Middle frontal gyrus (tissue), 1 donor: ENCODE data around the gene MAPKBP1.
A peak's percentile ranks its signal among the peaks of the same experiment; 100 is the strongest.

Source experiments
- DNase-seq: peaks from one replicate; pipeline ENCODE4 v3.0.0-alpha.2; 2015; ENCODE audit warnings: low spot score; ENCODE audit errors: extremely low spot score

The MAPKBP1 gene

DNA sequence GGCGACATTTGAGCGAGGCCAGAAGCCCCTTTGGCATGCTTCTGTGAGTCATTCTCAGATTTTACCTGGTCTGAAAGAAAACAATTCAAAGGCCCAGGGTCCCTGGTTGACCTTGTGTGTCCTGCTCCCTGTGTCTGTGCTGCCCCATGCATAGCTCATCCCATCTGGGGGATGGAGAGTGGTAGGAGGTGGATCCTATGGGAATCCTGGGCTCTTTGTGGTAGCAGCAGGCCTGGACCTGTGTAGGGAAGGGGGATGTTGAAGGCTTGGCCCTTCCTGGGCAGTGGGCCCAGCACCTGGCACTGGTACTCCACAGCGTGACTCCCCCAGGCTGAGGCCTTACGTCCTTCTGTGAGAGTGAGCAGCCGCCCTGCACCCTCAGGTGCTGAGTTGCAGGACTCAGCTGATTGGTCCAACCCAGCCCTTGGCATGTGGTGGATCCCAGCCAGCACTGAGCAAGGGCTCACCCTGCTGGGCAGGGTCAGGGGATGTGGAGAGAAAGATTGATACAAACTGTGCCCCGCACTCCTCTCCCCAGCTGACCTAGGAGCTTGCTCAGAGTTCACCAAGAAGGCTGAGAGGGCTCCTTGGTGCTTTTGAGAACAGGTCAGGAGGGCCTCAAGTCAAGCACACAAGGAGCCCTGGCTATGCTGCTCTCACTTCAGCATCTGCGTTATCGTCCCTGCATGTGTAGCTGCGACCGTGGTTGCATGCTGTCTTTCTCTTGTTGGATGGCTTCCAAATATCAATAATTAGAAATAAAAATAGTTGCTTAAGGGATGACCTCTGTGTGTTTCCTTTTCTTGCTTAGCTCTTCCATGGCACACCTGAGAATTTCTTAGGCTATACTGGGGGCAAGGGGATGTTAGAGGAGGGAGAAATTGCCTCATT lies 32.3 kb downstream of the MAPKBP1 start:
- DNase-seq: no peak

DNA sequence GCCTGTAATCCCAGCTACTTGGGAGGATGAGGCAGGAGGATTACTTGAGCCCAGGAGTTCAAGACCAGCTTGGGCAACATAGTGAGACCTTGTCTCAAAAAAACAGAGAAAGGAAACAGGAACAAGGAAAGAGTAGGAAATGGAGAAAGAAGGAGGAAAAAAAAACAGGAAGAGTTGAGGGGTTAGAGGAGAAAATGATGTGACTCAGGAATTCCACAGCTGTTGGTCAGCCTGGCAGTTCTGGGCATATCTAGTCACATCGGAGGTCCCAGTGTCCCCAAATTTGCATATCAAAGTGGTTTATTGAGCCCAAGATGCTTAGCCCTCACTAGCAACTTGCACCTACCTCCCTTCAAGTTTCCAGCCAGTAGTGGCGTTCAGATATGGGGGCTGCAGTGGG lies 34.8 kb downstream of the MAPKBP1 start:
- DNase-seq: no peak

DNA sequence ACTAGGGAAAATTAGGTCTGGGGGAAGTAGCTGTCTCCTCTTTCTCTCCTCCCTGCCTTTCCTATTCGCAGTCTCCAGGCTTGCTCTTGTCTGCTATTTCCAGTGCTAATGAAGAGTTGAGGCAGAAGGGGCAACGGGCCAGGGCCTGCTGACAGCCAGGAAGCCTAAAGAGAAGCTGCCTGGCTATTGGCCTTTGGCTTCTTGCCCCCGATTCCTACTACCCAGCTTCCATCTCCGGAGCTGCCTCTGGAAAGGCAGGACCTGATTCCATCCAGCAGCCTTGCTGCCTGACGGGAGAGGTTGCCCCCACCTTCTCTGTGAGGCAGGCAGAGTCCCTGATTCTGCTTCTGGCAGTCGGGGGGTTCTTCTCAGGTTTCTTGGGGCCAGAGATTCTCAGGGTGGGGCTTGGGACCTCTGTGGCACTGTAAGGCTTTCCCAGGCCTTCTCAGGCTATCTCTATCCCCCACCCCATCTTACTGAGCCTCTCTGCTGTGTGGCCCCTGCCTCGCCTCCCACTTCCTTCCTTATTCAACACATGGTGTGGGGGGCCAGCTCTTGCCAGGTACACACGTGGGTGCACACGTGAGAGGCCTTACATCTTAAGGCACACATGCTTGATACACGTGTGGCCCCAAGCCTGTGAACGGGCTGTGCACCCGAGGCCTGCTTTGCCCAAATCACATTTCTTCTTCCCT lies 35.4 kb downstream of the MAPKBP1 start:
- no peak for DNase-seq

DNA sequence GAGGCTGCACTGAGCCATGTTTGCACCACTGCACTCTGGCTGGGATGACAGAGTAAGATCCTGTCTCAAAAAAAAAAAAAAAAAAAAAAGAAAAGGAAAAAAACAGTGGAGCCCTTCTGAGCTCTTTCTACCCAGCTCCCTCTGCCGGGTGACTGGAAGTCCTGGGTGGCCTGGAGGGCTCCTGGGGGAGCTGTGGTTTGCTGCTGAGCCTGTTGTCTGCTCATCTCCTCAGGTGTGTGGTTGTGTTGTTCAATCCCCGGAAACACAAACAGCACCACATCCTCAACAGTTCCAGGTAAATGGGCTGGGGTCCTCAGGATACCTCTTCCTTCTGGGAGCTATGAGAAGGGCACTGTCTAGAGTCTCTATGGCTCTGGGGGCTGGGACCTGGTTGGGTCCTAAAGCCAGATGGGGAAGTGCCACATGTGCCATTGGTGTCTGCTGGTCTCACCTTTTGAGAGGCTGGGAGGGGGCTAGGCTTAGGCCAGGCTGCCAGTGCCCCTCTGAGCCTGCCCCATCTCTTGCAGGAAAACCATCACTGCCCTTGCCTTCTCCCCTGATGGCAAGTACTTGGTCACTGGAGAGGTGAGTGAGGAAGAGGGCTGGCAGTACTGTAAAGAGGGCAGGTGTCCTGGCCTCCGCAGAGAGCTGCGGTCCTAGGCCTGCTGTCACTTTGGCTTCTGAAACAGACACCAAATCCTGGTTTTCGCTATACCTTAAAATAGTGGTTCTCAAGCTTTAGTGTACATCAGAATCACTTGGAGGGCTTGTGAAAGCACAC lies 36.6 kb downstream of the MAPKBP1 start:
- no peak for DNase-seq

DNA sequence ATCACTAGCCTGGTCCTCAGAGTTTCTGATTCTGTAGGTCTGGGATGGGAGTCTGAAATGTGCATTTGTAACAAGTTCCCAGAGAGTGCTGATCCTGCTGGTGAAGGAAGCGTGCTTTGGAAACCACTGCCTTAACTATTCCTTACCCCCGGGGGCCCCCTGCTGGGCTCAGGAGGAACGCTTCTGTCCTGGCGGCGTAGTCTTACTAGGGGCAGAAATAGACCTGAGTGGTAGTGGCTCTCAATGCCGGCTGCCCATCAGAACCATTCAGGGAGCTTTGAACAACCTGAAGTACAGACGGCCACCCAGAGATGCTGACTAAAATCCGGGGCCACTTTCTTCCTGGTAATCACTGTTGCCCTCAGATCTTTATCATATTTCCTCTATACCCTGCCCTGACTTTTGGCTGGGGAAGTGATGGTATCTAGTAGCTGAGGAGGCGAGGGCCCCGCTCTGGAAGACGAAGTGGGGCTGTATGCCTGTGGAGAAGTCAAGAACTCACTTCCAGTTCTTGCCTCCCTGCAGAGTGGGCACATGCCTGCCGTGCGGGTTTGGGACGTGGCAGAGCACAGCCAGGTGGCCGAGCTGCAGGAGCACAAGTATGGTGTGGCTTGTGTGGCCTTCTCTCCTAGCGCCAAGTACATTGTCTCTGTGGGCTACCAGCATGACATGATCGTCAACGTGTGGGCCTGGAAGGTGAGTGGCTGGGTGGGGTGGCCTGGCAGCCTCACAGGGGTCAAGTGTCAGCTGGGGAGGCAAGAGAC lies 37.3 kb downstream of the MAPKBP1 start:
- peak; percentile 80 for DNase-seq

DNA sequence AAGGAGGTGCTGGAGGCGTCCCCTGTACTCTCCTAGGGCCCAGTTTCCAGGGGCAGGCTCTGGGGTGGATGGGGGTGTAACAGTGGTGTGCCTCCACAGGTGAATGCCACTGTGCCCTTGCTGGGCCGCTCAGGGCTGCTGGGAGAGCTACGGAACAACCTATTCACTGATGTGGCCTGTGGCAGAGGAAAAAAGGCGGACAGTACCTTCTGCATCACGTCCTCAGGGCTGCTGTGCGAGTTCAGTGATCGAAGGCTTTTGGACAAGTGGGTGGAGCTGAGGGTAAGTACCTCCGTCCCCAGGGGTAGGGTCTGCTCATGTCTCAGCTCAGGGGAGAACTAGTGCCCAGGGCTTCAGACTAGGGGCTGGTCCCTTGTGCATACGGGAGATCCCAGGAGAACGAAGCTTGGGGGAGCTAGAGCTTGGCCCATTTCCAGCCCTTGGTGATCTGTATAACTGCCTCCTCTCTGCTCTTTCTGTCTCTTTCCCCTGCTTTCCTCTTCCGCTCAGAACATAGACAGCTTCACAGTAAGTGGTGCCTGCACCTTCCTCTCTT lies 38.6 kb downstream of the MAPKBP1 start:
- DNase-seq: no peak

DNA sequence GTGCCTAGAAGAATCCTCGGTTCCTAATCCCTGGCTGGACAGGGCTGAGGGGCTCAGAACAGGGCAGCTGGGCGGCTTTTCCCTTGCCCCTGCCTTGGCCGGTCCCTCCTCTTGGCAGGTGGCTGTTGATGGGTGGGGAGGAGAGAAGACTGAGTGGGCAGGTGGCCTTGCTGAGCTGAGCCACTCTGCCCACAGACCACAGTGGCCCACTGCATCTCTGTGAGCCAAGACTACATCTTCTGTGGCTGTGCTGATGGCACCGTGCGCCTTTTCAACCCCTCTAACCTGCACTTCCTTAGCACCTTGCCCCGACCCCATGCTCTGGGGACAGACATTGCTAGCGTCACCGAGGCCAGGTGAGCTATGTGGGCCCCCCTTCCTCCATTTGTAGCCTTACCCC lies 39.1 kb downstream of the MAPKBP1 start:
- no peak for DNase-seq

DNA sequence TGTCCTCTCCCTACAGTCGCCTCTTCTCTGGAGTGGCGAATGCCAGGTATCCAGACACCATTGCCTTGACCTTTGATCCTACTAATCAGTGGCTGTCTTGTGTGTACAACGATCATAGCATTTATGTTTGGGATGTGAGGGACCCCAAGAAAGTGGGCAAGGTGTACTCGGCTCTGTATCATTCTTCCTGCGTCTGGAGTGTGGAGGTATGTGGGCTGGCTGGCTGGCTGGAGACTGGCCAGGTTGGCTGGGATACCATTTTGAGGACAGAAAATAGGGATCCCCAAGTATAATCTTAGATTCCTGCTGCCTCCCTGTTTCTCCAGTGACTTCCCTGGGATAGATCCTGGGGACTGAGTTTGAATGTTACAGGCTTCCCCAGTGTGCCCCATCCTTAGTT lies 40.2 kb downstream of the MAPKBP1 start:
- no peak for DNase-seq

DNA sequence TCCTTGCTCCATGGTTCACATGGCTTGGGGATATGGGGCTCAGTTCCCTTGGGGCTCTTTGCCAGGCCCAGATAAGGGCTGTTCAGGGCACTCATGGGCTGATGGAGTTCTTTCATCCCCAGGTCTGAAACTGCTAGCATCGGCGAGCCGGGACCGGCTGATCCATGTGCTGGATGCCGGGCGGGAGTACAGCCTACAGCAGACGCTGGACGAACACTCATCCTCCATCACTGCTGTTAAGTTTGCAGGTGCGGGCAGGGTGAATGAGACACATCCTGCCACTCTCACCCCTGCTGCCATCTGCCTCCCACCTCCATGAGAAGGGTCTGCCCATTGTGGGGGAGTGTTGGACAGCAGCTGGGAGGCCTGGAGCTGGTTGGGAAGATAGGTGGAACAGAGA lies 42.5 kb downstream of the MAPKBP1 start:
- no peak for DNase-seq

DNA sequence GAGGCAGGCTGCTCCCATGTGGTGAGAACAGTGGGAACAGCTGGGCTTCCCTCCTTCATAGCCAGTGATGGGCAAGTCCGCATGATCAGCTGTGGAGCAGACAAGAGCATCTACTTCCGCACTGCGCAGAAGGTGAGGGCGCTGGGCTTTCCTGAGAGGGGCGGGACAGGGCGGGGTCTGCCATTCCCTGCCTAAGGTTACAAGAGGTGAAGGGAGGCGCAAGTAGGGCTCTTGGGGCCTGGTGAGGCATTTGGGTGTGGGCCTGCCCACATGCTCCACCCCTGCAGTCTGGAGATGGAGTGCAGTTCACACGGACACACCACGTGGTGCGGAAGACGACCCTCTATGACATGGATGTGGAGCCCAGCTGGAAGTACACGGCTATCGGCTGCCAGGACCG lies 43.0 kb downstream of the MAPKBP1 start:
- no peak for DNase-seq

DNA sequence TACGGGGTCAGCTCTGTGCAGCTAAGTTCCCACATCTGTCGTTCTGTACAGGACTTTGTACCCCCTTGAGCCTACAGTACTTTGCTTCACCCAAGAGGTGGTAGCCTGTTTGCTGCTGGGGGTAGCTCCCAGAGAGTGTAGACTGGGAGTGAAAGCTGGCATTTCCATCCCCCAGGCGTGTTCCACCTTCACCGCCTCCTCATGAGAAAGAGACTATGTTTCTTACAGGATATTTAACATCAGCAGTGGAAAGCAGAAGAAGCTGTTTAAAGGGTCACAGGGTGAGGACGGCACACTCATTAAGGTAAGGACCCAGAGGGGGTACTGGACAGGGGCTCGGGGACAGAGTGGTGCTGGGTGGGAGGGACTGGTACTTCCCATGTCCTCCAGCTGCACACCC lies 43.5 kb downstream of the MAPKBP1 start:
- no peak for DNase-seq

DNA sequence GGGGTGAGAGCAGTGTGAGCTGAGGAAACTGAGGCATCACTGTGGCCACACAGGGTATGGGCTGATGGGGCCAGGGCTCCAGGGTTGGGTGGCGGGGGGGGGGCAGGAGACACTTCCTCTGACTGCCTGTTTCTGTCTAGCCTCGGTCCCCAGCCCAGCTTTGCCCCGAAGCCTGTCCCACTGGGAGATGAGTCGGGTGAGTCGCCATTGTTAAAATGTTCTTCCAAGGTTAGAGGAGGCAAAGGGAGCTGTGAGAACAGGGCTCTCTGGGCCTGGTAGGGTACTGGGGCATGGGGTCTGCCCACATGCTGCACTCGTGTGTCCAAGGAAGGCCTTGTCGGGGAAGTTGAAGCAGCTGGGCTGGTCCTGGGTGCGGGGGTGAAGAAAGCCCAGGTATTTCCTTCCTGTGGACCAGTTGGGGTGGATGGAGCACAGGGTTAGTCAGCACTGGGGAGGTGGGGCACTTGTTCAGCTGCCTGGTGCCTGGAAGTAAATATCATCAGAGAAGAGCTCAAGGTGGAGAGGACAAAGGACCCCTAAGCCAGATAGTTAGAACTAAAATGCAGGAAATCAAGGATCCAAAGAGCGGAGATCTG lies 45.3 kb downstream of the MAPKBP1 start:
- DNase-seq: no peak

DNA sequence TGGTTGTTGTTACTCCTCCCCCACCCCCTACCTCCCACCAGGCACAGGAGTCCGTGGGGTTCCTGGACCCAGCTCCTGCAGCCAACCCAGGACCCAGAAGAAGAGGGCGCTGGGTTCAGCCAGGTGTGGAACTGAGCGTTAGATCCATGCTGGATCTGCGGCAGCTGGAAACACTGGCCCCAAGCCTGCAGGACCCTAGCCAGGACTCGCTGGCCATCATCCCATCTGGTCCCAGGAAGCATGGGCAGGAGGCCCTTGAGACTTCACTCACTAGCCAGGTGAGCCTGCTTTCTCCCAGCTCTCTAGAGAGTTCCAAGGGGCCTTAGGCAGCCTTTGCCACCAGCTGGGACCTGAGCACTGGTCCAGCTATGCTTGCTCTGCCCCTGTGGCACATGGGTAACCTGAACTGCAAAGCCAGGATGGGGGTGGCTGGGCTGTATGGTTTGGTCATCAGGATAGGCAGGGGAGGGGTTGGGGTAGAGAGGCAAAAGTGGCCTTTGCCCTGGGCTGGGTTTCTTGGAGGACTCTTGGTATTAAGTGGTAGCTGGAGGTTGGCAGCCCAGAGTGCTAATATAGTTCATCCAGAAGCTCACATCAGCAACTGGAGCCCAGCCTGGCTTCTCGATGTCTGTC lies 46.6 kb downstream of the MAPKBP1 start:
- DNase-seq: no peak

DNA sequence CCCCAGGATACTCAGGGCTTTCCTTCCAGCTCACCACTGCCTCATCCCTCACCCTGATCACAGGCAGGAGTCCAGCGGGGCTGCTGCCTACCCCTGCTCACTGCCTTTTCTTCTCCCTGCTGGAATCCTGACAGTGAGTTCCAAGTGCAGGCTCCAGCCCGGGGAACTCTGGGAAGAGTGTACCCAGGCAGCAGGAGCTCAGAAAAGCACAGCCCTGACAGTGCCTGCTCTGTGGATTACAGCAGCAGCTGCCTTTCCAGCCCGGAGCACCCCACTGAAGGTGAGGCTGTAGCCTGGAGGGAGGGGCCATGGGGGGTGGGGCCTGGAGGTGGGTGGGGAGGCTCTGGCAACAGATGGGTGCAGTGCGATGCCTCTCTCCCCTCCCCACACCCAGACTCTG lies 47.5 kb downstream of the MAPKBP1 start:
- no peak for DNase-seq

DNA sequence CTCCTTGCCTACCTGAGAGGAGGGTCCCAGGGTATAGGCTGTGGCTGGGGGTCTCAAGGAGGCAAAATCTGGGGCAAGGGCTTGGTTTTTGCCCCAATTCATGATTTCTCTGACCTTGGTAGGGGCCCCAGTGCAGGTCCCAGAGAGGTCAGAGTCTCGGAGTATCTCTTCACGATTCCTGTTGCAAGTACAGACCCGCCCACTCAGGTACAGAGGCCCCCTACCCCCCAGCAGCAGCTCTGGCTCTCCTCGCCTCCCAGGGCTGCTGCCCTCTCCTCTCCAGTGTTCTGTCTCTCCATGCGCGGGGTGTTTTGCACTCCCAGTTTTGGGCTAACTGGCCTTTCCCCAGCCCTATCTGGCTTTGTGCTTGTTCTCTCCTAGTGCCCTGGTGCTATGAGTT lies 48.2 kb downstream of the MAPKBP1 start:
- no peak for DNase-seq

DNA sequence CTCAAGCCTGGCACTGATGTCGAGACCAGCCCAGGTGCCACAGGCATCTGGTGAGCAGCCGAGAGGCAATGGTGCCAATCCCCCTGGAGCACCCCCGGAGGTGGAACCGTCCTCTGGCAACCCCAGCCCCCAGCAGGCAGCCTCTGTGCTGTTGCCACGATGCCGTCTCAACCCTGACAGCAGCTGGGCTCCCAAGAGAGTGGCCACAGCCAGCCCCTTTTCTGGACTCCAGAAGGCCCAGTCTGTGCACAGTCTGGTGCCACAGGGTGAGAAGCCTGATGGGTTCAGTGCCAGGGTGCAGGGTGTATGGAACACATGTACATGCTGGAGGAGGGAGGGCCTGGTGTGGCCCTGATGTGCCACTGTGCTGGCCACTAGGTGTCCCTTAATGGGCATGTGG lies 48.7 kb downstream of the MAPKBP1 start:
- DNase-seq: no peak

DNA sequence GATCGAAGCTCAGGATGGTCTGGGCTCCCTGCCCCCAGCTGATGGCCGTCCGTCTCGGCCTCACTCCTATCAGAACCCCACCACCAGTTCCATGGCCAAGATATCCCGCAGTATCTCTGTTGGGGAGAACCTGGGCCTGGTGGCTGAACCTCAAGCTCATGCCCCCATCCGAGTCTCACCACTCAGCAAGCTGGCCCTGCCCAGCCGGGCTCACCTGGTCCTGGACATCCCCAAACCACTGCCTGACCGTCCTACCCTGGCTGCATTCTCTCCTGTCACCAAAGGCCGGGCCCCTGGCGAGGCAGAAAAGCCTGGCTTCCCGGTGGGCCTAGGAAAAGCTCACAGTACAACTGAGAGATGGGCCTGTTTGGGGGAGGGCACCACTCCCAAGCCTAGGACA lies 49.2 kb downstream of the MAPKBP1 start:
- DNase-seq: no peak

DNA sequence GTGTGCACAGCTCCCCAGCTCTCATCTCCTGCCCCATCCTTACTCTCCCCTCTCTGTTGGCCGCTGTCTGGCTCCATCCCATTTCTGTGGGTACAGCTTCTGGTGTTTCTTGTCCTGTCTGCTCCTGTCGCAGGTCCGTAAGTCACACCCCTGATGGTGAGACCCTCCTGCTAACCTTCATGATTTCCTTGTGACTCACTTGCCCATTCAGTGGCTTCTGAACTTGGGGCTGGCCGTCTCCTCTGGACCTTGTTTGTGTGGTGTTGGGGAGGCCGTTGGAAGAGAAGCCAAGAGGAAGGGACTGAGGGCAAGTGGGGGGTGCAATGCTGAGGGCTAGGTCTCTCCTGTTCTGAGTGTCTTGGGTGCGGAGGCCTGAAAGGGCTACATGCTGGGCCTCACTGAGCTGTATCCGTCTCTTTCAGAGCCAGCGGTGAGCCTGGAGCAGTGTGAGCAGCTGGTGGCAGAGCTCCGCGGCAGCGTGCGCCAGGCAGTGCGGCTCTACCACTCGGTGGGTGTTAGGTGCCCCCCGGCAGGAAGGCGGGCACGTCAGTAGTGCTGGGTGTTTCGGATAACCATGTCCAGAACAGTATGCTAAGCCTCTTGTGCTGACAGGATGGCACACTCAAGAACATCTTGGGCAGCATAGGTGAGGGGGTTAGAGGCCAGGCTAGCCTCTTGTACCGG lies 49.9 kb downstream of the MAPKBP1 start:
- no peak for DNase-seq

DNA sequence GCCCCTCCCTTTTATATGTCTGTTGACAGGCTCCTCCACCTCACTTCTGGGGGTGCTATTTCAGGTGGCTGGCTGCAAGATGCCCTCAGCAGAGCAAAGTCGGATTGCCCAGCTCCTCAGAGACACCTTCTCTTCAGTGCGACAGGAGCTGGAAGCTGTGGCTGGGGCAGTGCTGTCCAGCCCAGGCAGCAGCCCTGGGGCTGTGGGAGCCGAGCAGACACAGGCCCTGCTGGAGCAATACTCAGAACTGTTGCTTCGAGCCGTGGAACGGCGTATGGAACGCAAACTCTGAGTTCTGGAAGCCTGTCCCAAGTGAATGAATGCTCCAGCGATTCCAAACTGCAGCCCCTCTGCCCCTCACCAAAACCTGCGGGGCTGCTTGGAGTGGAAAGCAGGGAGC lies 50.9 kb downstream of the MAPKBP1 start:
- DNase-seq: no peak
